Measurements from ENCODE around the gene RPS6KA4.

The RPS6KA4 gene

GRCh38 chr11:64419257-64419790, 60.4 kb downstream of the RPS6KA4 start:
- no peak for DNase-seq (ENCODE audit: low read depth)

GRCh38 chr11:64419818-64420485, 61.0 kb downstream of the RPS6KA4 start:
- DNase-seq (ENCODE audit: low read depth): no peak
